ENCODE data around the gene DIP2C.
"Not testable (repeated sequence)": the region's sequence is repeated elsewhere in the genome, so short reads cannot be mapped to it uniquely, and the experiment has no call there.

The DIP2C gene

GRCh38 chr10:659688-660141, 29.8 kb downstream of the DIP2C start:
- no peak for DNase-seq

- not testable (repeated sequence) for DNase-seq
Observed at GRCh38 chr10:657816-658350, 31.6 kb downstream of the DIP2C start.

- DNase-seq = no peak
Observed at GRCh38 chr10:656883-657282, 32.6 kb downstream of the DIP2C start.

- DNase-seq = no peak
Observed at GRCh38 chr10:655184-655583, 34.3 kb downstream of the DIP2C start.

GRCh38 chr10:654647-654996, 34.8 kb downstream of the DIP2C start:
- DNase-seq = no peak

GRCh38 chr10:653991-654646, 35.3 kb downstream of the DIP2C start:
- peak; percentile 48 for DNase-seq

GRCh38 chr10:652832-653459, 36.5 kb downstream of the DIP2C start:
- DNase-seq = not testable (repeated sequence)

GRCh38 chr10:652233-652632, 37.2 kb downstream of the DIP2C start:
- DNase-seq = peak; percentile 58

GRCh38 chr10:651692-652091, 37.8 kb downstream of the DIP2C start:
- DNase-seq = no peak

GRCh38 chr10:650886-651615, 38.4 kb downstream of the DIP2C start:
- DNase-seq = peak; percentile 53

GRCh38 chr10:650441-650851, 39.0 kb downstream of the DIP2C start:
- DNase-seq = peak; percentile 86

GRCh38 chr10:649798-650440, 39.5 kb downstream of the DIP2C start:
- DNase-seq = peak; percentile 99

GRCh38 chr10:649445-649797, 40.0 kb downstream of the DIP2C start:
- DNase-seq = peak; percentile 95

- not testable (repeated sequence) for DNase-seq
Observed at GRCh38 chr10:647019-647418, 42.4 kb downstream of the DIP2C start.

GRCh38 chr10:646118-646524, 43.3 kb downstream of the DIP2C start:
- DNase-seq = peak; percentile 29

- DNase-seq = no peak
Observed at GRCh38 chr10:644943-645334, 44.5 kb downstream of the DIP2C start.

GRCh38 chr10:644076-644942, 45.2 kb downstream of the DIP2C start:
- DNase-seq = no peak

GRCh38 chr10:642186-642890, 47.1 kb downstream of the DIP2C start:
- no peak for DNase-seq

- no peak for DNase-seq
Observed at GRCh38 chr10:641149-642010, 48.1 kb downstream of the DIP2C start.

GRCh38 chr10:640673-641045, 48.8 kb downstream of the DIP2C start:
- DNase-seq = no peak
